ENCODE measurements around the gene SORBS1.

- TF ChIP-seq RAD21 (IDR thresholded peaks at IDR 0.05; ENCODE audit: low read depth), result no peak
- no peak for TF ChIP-seq CREB1 (IDR thresholded peaks at IDR 0.05; ENCODE audit: low read depth)
- no peak for TF ChIP-seq YY1 (IDR thresholded peaks at IDR 0.05; ENCODE audit: low read depth)
- no peak for TF ChIP-seq EP300 (IDR thresholded peaks at IDR 0.05; ENCODE audit: borderline replicate concordance)
- TF ChIP-seq REST (IDR thresholded peaks at IDR 0.05; ENCODE audit: low read depth), result no peak
- TF ChIP-seq TAF1 (IDR thresholded peaks at IDR 0.05; ENCODE audit: low read depth), result no peak
- TF ChIP-seq FOXM1 (IDR thresholded peaks at IDR 0.05; ENCODE audit: borderline replicate concordance, low read depth), result no peak
- TF ChIP-seq NFIC (IDR thresholded peaks at IDR 0.05), result no peak
- TF ChIP-seq CEBPB (IDR thresholded peaks at IDR 0.05), result no peak
- no peak for TF ChIP-seq USF1 (IDR thresholded peaks at IDR 0.05)
These were observed 80.2 kb downstream of the SORBS1 start for GRCh38 chr10:95480901-95481491.

All from Ishikawa (cell line).